GM21529 (cell line): Measurements from ENCODE around the gene MAD1L1.

Source experiments
- ATAC-seq: cut with Tn5 transposase; IDR thresholded peaks from one replicate; pipeline ENCODE4 v1.9.1; 2021; ENCODE audit not compliant: unreplicated experiment

Gene MAD1L1

GRCh38 chr7:2258661-2259365 lies 26.1 kb upstream of the MAD1L1 start:
- ATAC-seq, result peak; percentile 78

GRCh38 chr7:2257651-2258050 lies 24.9 kb upstream of the MAD1L1 start:
- ATAC-seq, result no peak

- ATAC-seq, result no peak
Measured at GRCh38 chr7:2257046-2257551, 24.4 kb upstream of the MAD1L1 start.

GRCh38 chr7:2256306-2257045 lies 23.7 kb upstream of the MAD1L1 start:
- no peak for ATAC-seq

GRCh38 chr7:2255145-2256139 lies 22.7 kb upstream of the MAD1L1 start:
- no peak for ATAC-seq

GRCh38 chr7:2254429-2255144 lies 21.8 kb upstream of the MAD1L1 start:
- ATAC-seq, result no peak

GRCh38 chr7:2253525-2254244 lies 20.9 kb upstream of the MAD1L1 start:
- no peak for ATAC-seq

GRCh38 chr7:2253021-2253420 lies 20.3 kb upstream of the MAD1L1 start:
- no peak for ATAC-seq

GRCh38 chr7:2251841-2252771 lies 19.4 kb upstream of the MAD1L1 start:
- ATAC-seq, result no peak

GRCh38 chr7:2251381-2251780 lies 18.6 kb upstream of the MAD1L1 start:
- ATAC-seq, result no peak

GRCh38 chr7:2249744-2250323 lies 17.1 kb upstream of the MAD1L1 start:
- no peak for ATAC-seq

GRCh38 chr7:2248984-2249694 lies 16.4 kb upstream of the MAD1L1 start:
- peak; percentile 61 for ATAC-seq

GRCh38 chr7:2247141-2247995 lies 14.6 kb upstream of the MAD1L1 start:
- ATAC-seq, result no peak

- ATAC-seq, result no peak
Measured at GRCh38 chr7:2245883-2246675, 13.3 kb upstream of the MAD1L1 start.

GRCh38 chr7:2244404-2244995 lies 11.8 kb upstream of the MAD1L1 start:
- no peak for ATAC-seq

GRCh38 chr7:2243458-2243857 lies 10.7 kb upstream of the MAD1L1 start:
- no peak for ATAC-seq
